OCI-M2 (cell line): ENCODE results near the gene GRIN2C.

Experiments used
- DNase-seq: peaks from one replicate; lab custom pipeline; 2025; ENCODE audit not compliant: unreplicated experiment; lab: John Stamatoyannopoulos, UW

GRIN2C gene

DNA sequence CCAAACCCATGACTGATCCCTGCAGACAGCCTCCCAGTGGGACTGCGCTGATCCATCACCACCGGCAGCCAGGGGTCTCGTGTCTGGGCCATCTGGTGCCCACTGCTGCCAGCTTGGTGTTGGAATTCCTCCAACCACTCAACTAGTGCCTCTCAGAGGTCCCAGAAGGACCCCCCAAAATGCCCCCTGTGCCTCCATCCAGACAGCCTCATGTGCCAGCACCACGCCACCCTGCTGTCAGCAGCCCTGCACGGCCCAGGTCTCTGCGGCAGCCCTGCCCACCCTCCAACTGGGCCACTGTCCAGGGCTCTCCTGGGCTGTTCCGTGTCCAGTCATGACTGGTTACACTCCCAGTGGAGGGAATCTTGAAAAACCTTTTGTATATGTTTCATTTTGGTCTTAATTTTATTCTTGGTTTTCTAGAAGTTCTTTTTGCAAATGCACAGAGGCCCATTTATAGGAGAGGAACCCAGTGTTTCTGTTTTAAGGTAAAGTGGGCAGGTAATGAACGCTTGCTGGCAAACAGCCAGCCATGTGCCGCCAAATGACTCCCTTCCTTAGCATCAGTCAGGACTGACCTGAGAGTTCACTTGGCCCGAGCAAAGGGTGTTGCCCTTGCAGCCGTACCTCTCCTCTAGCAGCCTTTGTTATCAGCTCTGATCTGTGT is 34.6 kb downstream of the GRIN2C start:
- no peak for DNase-seq

DNA sequence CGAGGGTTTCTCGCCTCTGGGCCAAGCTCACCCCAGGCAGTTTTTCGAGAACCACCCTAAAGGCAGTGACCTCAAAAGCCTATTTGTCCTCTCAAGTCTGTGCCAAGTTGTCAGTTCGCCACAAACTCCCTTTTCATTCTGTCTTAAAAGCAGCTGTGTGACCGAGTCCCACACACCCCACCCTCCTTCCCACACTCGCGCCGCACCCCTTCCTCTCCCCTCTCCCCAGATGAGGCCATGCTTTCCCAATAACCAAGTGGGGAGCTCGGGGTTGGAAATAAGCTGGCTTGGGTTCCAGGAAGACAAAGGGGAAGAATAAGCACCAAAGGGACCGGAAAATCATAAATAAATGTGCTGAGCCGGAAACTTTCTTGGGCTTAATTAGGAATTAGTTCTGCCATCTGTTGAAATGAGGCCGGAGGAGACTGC is 36.7 kb downstream of the GRIN2C start:
- no peak for DNase-seq

DNA sequence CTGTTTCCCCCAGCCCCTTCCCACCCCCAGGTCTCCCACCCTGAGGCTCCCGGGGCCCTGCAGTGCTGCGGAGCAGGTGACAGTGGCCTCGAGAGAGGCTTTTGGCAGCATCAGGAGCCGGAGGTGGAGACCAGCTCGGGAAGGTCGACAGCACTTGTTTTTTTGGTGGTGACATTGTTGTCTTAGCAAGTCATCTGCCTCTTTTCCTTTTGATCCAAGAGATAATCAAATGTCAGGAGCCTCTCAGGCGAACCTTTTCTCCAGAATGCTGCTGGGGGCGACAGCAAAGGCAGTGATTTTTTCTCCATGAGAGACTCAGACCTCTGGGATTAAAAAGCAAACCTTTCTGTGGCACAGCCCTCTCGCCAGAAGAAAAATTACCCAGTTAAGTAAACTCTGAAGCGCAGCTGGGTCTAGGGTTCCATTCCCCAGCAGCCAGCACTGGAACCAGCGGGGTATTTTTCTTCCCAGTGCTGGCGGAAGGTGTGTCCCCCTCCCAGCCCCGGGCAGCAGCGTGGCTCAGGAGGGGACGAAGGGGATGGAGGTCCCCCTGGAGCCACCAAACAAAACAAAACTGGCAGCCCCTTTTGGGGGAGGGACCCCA is 37.2 kb downstream of the GRIN2C start:
- no peak for DNase-seq

DNA sequence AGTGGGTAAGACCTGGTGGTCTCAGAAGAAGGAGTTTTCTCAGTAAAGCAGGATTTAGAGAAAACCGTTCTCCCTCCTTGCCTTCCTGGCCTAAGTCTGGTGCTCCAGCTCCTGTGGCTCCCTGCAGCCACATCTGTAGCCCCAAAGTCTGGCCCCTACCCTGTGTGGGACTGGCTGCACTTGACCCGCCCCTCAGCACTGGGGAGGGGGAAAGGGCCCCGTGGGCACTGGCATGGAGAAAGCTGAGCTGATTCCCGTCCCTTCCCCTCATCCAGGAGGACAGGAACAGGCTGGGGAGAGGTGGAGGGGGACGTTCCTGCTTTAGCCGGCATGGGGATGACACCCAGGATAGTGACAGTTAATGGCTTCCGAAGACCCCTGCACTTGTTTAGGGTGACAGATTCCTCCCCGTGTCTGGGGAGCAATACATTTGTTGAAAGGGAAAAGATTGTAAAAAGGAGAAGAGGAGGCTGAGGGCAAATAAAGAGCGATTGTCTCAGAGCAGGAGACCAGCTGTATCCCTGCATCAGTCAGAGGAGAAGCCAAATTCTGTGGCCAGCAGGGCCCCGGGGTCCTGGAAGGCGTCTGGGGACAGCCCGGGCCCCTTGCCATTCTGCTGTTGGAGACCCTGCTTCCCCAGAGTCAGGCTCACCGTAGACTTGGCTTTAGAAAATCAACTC is 37.9 kb downstream of the GRIN2C start:
- no peak for DNase-seq

DNA sequence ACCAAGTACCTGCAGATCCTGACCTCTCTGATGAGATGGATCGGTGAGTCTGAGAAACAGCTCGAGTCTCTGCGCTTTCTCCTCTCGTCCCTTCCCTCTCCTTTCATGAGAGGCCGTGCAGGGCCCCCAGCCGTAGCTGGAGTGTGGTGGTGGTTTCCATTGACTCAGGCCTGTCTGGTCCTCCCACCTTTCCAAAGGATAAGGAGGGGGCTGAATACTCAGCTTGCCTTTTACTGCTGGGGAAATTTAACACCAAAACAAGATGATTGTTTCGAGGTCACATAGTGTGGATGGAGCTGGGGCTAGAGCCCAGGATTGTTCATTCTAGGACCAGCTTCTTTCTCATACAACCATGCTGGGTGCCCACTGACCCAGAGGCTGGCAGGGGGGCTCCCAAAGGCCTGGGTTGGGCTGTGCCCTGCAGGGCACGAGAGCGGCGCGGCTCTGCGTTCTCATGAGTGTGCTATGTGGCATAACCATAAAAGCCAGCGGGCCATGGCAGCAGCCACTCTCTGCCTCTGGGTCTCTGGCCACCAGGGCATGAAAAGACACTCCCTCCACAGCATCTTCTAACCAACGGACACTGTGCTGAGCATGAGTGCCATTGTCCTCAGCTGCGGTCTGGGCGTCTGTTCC is 39.8 kb downstream of the GRIN2C start:
- no peak for DNase-seq

DNA sequence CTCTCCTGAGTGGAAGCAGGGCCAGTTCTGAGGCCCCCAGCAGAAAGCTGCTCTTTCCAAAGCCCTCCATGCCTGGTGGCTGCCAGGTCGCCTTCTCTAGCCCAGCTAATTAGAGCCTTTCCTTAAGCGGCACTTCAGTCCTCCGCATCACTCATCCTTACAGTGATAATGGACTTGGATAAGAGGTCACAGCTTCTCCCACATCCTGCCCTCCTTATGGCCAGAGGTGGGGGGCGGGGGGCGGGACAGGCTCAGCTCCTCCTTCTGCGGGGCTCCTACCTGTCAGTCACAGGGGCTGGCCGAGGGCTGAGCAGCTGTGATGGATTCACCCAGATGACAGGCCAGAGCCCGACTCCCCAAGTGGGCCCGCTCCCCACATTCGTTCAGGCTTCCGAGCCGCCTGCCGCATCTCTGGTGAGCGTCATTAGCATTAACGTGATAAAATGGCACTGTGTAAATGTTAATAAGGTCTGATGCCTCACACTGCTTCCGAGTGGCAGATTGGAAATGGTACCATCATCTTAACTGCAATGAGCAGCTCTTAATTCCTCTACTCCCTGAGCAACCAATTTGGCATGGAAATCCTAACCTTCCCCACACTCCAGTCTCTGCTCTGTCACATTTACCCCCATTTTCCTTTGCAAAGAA is 41.3 kb downstream of the GRIN2C start:
- DNase-seq: no peak

DNA sequence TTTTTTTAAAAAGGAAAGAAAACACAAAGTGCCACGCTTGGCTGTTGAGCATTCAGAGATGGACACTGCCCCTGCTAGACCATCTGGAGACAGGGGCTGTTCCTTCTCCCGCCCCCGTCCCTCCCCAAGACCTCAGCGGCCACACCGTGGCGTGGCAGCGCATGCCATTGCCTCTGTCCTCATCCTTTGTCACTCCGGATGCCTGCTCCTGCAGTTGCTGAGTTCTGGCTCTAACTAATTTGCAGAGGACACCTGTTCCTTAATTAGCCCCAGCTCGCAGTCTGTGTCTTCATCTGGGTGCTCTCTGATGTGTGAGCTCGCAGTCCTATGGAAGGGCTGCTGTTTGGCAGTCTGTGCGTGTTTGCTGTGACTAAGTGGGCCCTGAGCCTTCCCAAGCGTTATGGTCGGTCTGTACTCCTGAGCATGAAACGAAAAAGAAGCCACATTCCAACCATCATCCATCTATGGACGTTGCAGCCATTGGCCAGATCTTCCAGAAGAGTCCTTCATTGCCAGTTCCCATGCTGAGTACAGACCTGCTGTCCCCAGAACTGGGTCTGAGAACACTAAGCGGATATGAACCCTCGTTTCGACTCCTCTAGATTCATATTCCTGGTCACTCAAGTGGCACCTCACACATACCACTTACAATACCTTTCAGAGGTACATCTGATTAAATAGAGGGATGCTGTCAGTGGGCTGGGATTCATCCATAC is 42.6 kb downstream of the GRIN2C start:
- no peak for DNase-seq

DNA sequence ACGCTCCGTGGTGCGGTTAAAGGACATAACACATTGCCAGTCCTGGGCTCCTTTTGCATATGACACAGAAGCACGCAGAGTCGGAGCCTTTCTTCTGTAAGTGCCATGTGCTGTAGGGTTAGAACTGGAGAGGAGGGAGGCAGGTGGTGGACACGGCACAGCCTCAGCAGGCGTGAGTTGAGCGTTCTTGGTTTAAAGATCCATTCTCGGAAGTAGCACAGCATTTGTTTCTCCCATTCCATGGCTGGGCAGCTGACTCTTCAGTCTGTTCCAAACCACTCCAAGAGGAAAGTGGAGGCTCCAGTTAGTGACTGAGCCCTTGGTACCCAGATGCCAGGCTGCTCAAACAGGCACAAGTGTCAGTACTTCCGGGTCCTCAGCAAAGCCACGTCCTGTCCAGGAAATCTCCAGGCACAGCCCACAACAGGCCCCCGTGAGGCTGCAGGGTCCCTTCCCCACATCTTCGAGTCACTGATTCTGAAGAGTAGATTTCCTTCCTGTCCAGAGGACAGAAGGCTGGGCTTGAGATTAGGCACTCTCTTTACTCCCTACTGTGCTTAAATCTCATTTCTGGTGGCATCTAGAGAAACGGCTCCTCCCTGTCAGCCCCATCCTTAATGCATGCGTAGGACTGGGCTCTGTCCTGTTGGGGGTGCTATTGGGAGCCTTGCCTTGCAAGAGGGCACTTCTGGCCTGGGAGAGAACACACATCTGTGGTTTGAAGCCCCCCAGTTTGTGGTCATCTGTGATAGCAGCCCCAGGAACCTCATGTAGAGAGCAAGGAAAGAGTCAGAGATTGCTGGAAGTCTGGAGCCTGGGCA is 43.9 kb downstream of the GRIN2C start:
- no peak for DNase-seq

DNA sequence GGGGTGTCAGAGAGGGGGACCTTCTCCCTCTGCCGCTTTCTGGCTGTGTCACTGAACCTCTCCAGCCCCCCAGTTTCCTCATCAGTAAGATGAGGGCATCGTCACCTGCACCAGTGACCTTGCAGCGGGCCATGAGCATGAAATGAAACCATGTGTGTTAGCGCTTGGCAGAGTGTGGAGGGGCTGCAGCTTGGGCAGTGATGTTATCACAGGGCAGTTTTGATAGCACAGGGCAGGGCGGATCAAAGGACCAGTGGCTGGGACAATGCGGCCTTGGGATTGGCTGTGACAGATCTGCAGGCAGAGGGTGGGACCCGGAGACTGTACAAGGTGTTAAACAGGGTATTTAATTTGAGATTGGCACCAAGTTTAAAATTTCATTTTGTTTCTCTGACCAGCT is 44.6 kb downstream of the GRIN2C start:
- DNase-seq: no peak

DNA sequence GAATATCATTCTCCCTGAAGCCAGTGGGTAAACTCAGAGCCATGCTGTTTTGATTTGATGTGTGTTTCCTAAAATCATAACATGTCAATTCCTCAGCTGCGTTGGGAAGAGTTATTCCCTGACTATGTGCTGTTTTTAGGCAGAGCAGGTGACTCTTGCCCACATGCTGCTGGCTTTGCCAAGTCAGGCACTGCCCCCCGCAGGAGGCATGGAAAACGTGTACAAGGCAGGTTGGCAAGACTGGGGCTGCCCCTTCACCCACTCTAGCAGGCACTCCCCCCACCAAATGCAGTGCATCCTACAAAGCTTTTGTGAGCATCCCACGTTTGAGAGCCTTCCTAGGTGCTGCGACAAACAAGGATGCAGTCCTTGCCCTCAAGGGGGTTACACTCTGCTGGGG is 45.2 kb downstream of the GRIN2C start:
- no peak for DNase-seq

DNA sequence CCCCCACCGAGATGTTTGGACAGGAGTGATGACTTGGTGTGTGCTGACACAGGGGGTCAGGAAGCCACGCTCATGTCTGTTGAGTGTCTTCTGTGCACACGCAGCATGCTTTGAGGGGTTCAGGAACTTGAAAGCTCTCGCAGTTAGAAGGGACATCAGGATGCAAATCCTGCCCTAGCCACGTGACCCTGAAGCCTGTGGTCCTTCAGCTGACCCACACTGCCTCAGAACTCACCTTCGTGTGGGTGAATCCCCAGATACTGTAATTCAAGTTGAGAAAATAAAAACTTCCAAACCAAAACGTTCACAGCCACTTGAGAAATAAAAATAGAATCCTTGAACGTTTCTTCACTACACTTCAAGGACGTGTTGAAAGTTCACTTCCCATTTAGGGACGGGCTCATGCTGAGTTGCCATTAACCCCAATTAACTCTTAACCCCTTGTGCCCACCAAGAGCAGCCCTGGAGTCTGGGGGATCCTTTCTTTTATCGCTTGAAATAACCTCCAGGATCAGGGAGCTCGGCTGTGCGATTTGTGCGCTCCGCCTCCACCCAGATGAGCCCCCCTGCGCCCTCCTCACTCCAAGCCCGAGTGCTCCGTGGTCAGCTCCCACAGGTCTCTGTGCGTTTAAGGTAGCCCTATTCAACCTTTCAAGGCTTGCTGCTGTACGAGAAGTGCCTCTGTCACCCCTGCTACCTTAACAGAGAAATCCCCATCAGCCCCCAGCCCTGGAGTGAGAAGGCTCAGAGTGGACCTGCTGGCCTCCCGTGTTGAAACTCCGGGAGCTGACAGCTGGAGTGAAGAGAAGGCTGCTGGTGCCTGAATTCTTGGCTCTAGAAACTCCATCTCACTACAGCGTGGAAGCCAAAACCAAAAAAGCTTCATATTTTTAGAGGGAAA is 47.3 kb downstream of the GRIN2C start:
- DNase-seq: no peak

DNA sequence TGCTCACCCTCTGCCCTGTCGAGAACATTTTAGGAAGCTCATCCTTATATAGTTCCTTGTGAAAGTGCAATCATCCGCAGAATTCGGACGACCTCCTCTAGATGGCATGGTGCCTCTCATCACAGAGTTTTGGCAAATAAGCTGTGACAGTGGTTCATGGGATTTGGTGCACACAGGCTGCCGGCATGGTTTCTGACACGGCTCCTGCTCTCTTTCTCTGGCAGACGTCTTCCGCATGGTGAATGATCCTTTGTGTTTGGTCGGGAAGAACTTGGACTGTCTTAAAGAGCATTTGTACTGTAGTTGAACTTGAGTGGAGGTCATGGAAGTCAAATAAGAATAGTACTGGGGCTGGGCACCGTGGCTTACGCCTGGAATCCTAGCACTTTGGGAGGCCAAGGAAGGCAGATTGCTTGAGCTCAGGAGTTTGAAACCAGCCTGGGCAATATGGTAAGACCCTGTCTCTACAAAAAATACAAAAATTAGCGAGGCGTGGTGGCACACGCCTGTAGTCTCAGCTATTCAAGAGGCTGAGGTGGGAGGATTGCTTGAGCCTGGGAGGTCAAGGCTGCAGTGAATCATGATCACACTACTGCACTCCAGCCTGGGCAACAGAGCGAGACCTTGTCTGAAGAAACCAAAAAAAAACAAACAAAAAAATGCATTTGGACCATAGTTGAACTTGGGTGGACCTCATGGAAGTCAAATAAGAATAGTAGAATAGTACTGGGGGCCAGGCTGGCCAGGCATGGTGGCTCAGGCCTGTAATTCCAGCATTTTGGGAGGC is 48.8 kb downstream of the GRIN2C start:
- no peak for DNase-seq

DNA sequence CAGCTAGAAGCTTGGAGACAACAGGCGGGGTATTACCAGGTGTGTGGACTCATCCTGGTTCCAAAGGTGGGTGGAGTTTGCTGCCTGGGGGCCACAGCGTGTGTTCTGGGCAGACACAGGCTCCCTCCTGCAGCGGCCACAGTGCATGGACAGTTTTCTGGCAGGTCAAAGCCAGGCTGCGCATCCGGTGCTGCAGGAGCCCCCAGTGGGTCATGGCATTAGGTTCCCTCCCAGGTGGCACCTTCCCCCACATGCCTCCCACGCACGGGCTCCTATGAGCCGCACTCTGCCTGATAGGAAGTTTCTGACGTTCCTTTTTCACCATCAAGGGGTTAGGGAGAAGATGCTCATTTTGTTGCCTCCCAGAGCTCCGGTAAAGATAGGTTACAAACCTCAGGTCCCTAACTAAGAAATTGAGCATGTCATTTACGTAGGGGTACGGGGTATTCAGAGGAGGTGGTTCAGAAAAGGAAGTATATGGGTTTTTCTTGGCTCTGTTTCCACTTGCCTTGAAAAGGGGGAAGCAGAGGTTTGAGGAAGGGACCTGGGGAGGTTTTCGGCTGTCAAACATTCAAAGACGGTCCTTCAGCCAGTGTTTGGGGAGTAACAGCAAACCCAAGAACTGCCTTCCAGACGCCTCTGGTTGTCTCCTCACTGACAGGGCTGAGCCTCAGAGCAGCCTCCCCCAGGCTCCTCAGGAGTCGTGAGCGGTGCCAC is 50.8 kb downstream of the GRIN2C start:
- no peak for DNase-seq

DNA sequence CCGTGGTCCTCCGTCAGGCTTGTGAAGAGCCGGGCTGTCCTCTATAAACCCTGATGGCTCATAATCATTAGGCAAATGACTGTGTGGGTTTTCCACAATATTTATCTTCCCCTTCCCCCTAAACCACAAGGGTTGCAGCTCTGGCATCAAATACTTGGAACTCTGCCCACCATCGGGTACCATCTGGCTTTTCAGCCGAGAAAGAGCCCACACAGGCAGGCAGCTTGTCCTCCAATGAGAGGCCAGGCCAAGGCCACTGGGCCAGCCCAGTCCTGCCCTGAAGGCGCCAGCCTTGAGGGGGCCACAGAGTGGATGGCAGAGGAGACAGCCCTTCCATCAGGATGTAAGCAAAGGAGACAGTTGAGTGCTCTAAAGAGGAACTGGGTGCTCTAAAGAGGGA is 51.8 kb downstream of the GRIN2C start:
- no peak for DNase-seq

DNA sequence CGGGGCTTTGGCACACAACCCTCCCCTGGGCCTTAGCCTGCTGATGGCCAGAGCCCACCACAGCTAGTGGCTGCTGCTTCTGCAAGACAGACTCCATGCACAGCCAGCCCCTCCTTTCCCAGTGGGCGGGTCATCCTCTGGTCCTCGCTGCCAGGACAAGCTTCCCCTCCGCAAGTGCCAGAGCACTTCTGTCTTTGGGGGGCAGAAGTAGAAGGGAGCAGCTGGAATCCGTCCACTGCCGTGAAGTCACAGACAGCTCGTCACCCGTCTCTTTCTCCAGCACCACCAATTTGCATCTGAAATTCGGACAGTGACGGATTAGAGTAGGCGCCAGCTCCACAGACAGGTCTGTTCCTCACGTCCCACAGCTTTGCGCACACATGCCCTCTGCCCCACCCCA is 52.2 kb downstream of the GRIN2C start:
- DNase-seq: no peak

DNA sequence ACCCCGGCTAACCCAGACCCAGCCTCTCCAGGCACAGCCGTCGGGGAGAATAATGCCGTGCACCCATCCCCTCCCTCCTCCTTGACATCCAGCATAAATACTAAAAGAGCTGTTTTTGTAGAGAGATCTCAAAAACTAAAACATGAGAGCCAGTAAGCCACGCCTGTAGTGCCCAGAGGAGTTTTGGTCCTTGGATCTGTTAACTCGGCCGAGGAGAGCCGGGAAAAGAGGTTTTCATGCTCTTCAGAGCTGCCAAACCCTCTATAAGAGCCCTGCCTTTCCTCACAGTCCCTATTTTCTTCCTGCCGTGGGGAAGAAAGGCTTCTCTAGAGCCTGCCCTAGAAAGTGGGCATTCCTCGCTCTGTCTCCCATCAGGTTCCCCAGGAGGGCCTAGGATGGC is 53.4 kb downstream of the GRIN2C start:
- no peak for DNase-seq

DNA sequence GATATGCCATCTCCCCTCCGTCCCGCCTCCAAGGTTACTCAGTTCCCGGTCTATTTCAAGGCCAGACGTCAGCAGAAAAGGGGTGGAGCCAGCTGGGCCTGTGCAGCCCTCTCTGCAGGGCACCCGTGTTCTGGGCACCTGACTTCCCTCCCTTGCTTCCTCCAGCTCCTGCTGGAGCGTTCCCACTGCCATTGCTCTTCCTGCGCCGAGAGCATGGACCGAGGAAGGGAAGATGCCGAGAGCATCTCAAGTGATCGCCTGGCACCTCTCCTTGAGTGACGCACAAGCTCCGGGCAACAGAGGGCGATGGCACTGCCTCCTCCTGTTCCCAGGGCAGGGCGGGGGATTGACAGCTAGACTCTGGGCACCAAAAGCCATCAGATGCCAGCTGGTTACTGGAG is 54.1 kb downstream of the GRIN2C start:
- no peak for DNase-seq

DNA sequence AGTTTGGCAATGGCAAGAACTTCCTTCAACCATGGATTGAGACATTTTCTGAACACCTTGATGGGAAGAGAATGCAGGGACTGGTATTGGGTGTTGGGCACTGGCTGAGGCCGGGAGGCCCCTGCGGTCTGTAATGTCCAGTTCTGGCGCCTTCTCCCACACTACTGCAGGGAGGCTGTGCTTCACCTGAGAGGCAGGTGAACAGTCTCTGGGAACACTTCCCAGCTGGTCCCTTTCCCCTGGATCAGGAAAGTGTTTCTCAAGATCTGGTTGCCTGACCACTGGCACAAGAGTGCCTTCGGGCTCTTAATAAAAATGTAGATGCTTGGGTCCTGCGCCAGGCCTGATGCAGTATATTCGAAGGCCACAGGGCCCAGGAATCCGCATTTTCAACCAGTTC is 55.0 kb downstream of the GRIN2C start:
- DNase-seq: no peak
